Measurements from ENCODE around the gene GSG1L. TPM values are rescaled to one million over a fixed set of nuclear protein-coding genes. Genes with fewer than 3 reads are reported as not detected.

Gene GSG1L
- total RNA-seq, 1 donor = under 0.01 TPM

DNA sequence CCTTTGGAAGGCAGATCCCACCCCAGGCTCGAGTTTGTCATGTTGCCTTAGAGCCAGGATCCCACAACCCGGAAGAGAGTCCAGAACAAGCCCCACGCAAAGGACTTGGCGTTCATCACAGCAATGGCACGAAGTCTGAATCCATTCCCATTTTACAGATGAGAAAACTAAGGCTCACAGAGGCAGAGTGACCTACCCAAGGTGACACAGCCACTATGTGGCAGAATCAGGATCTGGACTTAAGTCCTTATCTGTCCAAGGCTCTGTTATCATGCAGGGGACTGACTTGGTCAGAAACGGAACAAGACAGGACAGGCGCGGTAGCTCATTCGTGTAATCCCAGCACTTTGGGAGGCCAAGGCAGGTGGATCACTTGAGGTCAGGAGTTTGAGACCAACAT lies 86.5 kb downstream of the GSG1L start:
- H3K27me3 ChIP-seq (ENCODE audit: insufficient read depth, low read length) = no peaks in the 10 kb centered on the region
- no peak overlapping the region for H3K4me3 ChIP-seq (ENCODE audit: low read length)
- no peaks in the 10 kb centered on the region for H3K4me1 ChIP-seq (ENCODE audit: insufficient read depth, low read length)
- no peaks in the 10 kb centered on the region for H3K9me3 ChIP-seq (ENCODE audit: low read depth, low read length)

DNA sequence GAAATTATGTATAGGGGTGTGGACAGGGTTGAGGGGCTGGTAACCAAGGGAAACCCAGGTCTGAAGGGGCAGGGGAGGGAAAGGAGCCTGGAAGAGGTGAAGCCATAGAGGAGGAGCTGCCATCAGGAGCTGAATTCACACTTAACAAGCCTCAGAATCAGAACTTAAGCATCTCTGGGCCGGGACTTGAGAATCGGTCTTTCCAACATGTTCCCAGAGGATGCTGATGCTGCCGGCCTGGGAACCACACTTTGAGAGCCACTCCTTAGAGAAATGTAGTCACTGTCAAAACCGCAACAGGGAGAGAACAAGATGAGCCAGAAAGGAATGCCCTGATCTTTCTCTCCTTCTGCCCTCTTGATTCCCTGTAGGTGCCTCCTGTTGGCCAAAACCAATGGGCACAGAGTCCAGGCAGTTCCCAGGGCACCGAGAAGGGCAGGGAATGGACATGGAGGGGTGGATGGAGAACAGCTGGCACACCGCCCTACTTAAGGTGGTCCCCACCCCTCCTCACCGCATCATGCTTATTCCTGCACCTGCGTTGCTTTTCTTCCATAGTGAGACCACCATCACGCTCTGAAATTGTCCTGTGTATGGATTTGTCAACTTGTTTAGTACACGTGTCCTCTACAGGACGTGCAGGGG lies 88.5 kb downstream of the GSG1L start:
- Histone ChIP-seq H3K4me3 (ENCODE audit: low read length) (no peak overlapping the region), H3K9me3 (ENCODE audit: low read depth, low read length) (no peaks in the 10 kb centered on the region), H3K4me1 (ENCODE audit: insufficient read depth, low read length) (no peaks in the 10 kb centered on the region), H3K27me3 (ENCODE audit: insufficient read depth, low read length) (no peaks in the 10 kb centered on the region)

- H3K9me3 ChIP-seq (ENCODE audit: low read depth, low read length) = no peaks in the 10 kb centered on the region
- no peaks in the 10 kb centered on the region for H3K4me1 ChIP-seq (ENCODE audit: insufficient read depth, low read length)
- H3K4me3 ChIP-seq (ENCODE audit: low read length) = no peak overlapping the region
- no peaks in the 10 kb centered on the region for H3K27me3 ChIP-seq (ENCODE audit: insufficient read depth, low read length)
Measured at GRCh38 chr16:27973678-27974077, 89.8 kb downstream of the GSG1L start.

- no peaks in the 10 kb centered on the region for H3K4me1 ChIP-seq (ENCODE audit: insufficient read depth, low read length)
- H3K4me3 ChIP-seq (ENCODE audit: low read length) = no peak overlapping the region
- H3K9me3 ChIP-seq (ENCODE audit: low read depth, low read length) = no peaks in the 10 kb centered on the region
- H3K27me3 ChIP-seq (ENCODE audit: insufficient read depth, low read length) = no peaks in the 10 kb centered on the region
Measured at GRCh38 chr16:27972500-27972899, 91.0 kb downstream of the GSG1L start.

- H3K4me3 ChIP-seq (ENCODE audit: low read length) = no peak overlapping the region
- no peaks in the 10 kb centered on the region for H3K27me3 ChIP-seq (ENCODE audit: insufficient read depth, low read length)
- no peaks in the 10 kb centered on the region for H3K4me1 ChIP-seq (ENCODE audit: insufficient read depth, low read length)
- H3K9me3 ChIP-seq (ENCODE audit: low read depth, low read length) = no peaks in the 10 kb centered on the region
Measured at GRCh38 chr16:27969574-27969973, 93.9 kb downstream of the GSG1L start.

- H3K4me1 ChIP-seq (ENCODE audit: insufficient read depth, low read length) = no peaks in the 10 kb centered on the region
- no peaks in the 10 kb centered on the region for H3K9me3 ChIP-seq (ENCODE audit: low read depth, low read length)
- H3K4me3 ChIP-seq (ENCODE audit: low read length) = no peak overlapping the region
- H3K27me3 ChIP-seq (ENCODE audit: insufficient read depth, low read length) = no peaks in the 10 kb centered on the region
Measured at GRCh38 chr16:27967169-27967568, 96.3 kb downstream of the GSG1L start.

DNA sequence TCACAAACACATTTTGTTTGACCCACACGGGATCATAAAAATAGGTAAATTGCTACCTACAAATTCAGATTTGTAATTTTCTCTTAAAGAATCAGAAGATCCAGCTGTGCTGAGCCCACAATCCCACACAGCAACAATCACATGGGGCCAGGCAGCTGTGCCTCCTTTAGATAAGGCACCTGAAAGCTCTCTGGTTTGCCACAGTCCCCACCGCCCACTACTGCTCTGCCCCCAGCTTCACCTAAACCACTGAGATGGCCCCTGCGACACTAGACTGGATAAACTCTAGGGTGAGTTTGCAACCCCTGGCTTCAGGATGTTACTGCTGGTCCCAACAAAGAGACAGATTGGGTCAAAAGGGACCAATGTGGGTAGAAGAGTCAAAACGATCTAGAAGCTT lies 96.8 kb downstream of the GSG1L start:
- Histone ChIP-seq H3K4me1 (ENCODE audit: insufficient read depth, low read length) (no peaks in the 10 kb centered on the region), H3K27me3 (ENCODE audit: insufficient read depth, low read length) (no peaks in the 10 kb centered on the region), H3K9me3 (ENCODE audit: low read depth, low read length) (no peaks in the 10 kb centered on the region), H3K4me3 (ENCODE audit: low read length) (no peak overlapping the region)

DNA sequence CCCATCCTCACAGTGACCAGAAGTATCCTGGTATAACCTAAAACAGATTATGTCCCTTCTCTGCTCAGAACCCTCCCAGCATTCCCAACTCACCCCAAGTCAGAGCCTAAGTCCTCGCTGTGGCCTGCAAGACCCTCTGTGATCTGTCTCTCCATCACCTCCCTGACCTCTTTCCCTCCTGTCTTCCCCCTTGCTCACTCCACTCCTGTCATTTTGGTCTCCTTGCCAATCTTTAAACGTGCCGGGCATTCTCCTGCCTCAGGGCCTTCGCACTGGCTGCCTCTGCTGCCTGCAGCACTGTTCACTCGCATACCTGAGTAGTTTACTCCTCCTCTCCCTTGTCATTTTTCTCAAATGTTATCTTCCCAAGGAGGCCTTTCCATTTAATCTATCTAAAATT lies 97.7 kb downstream of the GSG1L start:
- H3K4me1 ChIP-seq (ENCODE audit: insufficient read depth, low read length) = no peaks in the 10 kb centered on the region
- H3K9me3 ChIP-seq (ENCODE audit: low read depth, low read length) = no peaks in the 10 kb centered on the region
- no peak overlapping the region for H3K4me3 ChIP-seq (ENCODE audit: low read length)
- H3K27me3 ChIP-seq (ENCODE audit: insufficient read depth, low read length) = no peaks in the 10 kb centered on the region

DNA sequence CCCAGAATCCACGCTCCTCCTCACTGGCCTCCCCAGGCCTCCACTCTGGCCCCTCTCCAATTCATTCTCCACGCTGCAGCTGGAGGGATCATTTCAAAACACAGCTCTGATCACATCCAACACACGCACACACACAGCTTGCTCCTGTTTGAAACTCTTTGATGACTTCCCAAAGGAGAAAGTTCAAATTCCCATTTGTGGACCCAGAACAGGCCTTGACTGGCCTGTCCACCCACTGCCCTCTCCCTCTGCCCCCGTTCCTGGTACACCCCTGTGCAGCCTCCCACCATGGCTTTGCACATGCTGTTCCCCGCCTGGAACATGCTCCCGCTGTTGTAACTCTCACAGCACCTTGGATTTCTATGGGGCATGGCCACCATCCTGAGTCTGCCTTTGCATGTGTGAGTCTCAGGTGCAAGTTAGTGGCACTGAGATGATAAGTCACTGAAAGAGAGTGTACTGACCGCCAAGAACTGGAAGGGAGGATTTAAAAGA lies 100.0 kb downstream of the GSG1L start:
- H3K27me3 ChIP-seq (ENCODE audit: insufficient read depth, low read length) = no peaks in the 10 kb centered on the region
- no peaks in the 10 kb centered on the region for H3K4me1 ChIP-seq (ENCODE audit: insufficient read depth, low read length)
- no peaks in the 10 kb centered on the region for H3K9me3 ChIP-seq (ENCODE audit: low read depth, low read length)
- H3K4me3 ChIP-seq (ENCODE audit: low read length) = no peak overlapping the region

- no peak overlapping the region for H3K4me3 ChIP-seq (ENCODE audit: low read length)
- H3K9me3 ChIP-seq (ENCODE audit: low read depth, low read length) = no peaks in the 10 kb centered on the region
- H3K27me3 ChIP-seq (ENCODE audit: insufficient read depth, low read length) = no peaks in the 10 kb centered on the region
- H3K4me1 ChIP-seq (ENCODE audit: insufficient read depth, low read length) = no peaks in the 10 kb centered on the region
Measured at GRCh38 chr16:27962197-27962596, 101.3 kb downstream of the GSG1L start.

DNA sequence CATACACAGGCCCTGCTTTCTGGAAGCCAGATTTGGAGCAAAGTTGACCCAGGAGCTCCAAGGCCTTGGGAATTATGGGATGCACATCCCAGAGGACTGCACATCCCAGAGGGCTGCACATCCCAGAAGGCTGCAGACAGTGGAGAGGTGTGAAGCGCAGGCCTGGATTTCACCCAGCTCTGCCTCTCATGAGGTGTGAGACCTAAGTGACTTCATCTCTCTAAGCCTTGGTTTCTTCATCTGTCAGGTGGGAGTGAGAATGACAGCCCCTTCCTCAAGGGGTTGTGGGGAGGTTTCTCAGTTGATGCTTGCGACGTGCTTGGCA lies 102.3 kb downstream of the GSG1L start:
- Histone ChIP-seq H3K4me1 (ENCODE audit: insufficient read depth, low read length) (no peaks in the 10 kb centered on the region), H3K9me3 (ENCODE audit: low read depth, low read length) (no peaks in the 10 kb centered on the region), H3K4me3 (ENCODE audit: low read length) (no peak overlapping the region), H3K27me3 (ENCODE audit: insufficient read depth, low read length) (no peaks in the 10 kb centered on the region)

DNA sequence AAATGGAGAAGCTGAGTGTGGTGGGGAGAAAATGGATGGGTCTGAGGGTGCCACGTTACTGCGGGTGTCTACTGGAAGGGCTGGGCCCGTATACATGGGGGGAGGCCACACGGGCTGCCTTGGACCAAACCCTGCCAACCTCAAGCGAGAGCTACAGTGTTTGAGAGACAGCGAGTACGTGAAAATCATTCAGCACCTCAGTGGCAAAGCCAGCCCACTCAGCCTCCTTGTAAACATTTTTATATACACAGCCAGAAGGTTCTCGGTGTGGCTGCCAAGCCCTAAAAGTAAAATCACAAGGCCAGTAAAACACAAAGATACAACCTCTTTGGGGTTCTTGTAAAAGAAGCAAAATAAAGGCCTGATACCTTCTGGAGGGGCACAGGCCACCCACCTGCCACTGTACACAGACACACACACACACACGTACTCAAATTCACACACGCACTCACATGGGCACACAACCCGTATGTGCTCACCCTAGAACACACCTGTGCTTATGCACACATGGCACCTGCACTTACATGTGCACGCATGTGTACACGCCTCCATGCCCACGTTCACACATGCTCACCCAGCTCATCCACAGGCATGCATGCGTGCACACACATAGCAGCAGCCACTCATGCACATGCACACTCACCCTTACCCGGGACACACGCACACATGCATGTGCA lies 102.8 kb downstream of the GSG1L start:
- no peaks in the 10 kb centered on the region for H3K27me3 ChIP-seq (ENCODE audit: insufficient read depth, low read length)
- no peaks in the 10 kb centered on the region for H3K4me1 ChIP-seq (ENCODE audit: insufficient read depth, low read length)
- no peak overlapping the region for H3K4me3 ChIP-seq (ENCODE audit: low read length)
- peaks cover 1% of the 10 kb centered on the region for H3K9me3 ChIP-seq (ENCODE audit: low read depth, low read length)

DNA sequence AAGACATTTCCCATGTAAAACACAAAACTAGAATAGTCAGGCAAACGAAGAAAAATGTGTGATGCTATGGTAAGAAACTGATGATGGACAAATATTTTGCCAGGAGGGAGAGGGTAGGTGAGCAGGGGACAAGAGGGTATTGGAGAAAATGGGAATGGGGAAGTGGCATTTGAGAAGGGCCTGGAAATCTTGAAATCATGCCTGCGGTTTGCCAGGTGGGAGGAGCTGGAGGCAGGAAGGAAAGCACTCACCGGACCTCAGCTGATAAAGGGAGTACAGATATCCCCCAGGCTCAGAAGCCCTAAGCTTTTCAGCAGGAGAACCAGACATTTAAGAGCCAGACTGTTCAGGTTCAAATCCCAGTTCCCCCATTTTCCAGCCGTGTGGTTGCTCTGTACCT lies 103.6 kb downstream of the GSG1L start:
- H3K4me3 ChIP-seq (ENCODE audit: low read length) = no peak overlapping the region
- H3K4me1 ChIP-seq (ENCODE audit: insufficient read depth, low read length) = no peaks in the 10 kb centered on the region
- H3K27me3 ChIP-seq (ENCODE audit: insufficient read depth, low read length) = no peaks in the 10 kb centered on the region
- H3K9me3 ChIP-seq (ENCODE audit: low read depth, low read length) = peaks cover 7% of the 10 kb centered on the region

DNA sequence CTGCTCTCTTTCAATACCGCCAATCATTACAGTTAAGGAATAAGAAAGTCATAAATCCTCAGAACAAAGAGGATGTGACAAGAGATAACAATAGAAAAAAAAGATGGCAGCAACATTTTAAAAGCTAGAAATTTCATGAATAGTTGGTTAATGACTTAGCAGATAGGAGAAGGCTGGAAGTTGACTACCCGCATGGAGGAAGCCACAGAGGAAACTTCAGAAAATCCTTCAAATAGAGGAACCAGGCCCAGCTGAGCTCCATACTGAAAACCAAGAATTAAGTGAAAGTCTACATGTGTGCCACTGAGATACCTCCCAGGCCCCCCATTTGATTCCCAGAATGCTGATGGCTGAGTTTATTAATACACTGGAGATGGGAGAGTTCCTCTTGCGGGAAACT lies 109.3 kb downstream of the GSG1L start:
- H3K4me1 ChIP-seq (ENCODE audit: insufficient read depth, low read length) = no peaks in the 10 kb centered on the region
- no peaks in the 10 kb centered on the region for H3K27me3 ChIP-seq (ENCODE audit: insufficient read depth, low read length)
- H3K4me3 ChIP-seq (ENCODE audit: low read length) = no peak overlapping the region
- peaks cover 7% of the 10 kb centered on the region for H3K9me3 ChIP-seq (ENCODE audit: low read depth, low read length)

GRCh38 chr16:27952811-27953210 lies 110.7 kb downstream of the GSG1L start:
- Histone ChIP-seq H3K9me3 (ENCODE audit: low read depth, low read length) (peaks cover 7% of the 10 kb centered on the region), H3K4me1 (ENCODE audit: insufficient read depth, low read length) (no peaks in the 10 kb centered on the region), H3K27me3 (ENCODE audit: insufficient read depth, low read length) (no peaks in the 10 kb centered on the region), H3K4me3 (ENCODE audit: low read length) (no peak overlapping the region)

DNA sequence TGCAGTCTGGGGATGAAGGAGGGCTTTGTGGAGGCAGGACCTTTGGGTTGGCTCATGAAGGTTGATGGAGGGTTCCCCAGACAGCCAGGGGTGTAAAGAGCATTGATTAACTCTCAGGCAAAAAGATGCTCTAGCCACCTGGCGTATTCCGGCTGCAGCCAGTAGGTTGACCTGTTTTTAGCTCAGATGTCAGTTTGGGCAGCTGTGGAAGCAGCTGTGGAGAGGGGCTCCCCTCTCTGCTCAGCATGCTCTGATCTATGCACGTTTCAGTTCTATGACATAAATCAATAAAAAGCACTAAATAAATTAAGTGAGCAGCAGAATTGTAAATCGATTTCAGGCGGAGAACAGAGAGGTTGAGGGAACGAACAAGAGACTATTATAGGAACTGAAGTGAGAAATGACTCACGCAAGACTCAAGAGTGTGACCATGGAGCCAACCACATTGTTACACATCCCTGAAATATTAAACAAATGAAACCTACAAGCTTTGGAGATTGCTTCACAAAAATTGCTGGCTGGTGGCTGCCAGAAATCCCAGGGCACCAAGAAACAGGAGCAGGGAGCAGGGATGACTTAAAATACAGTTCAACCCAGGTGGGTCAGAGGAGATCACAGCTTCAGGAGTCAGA lies 111.9 kb downstream of the GSG1L start:
- Histone ChIP-seq H3K4me3 (ENCODE audit: low read length) (no peak overlapping the region), H3K9me3 (ENCODE audit: low read depth, low read length) (peaks cover 7% of the 10 kb centered on the region), H3K27me3 (ENCODE audit: insufficient read depth, low read length) (no peaks in the 10 kb centered on the region), H3K4me1 (ENCODE audit: insufficient read depth, low read length) (no peaks in the 10 kb centered on the region)
